ENCODE data around the gene PTPN14. TPM values are rescaled to one million over a fixed set of nuclear protein-coding genes. Genes with fewer than 3 reads are reported as not detected.

Gene PTPN14
- total and polyA plus RNA-seq, 2 of the 8 experiments (the other 6 are each of a cell fraction or from before 2014, with no cell fraction given): 14.4 to 93.6 TPM

- no peak overlapping the region for H3K4ac ChIP-seq (replicated peaks; ENCODE audit: insufficient read length, low read depth, low read length)
- no peak overlapping the region for H3K18ac ChIP-seq (ENCODE audit: extremely low read depth, low read length)
- 0 out of 2 replicates have a peak, but pooled peaks cover 2% of the 10 kb centered on the region for H3K79me1 ChIP-seq (ENCODE audit: low read depth, low read length)
- no peak overlapping the region for H2BK12ac ChIP-seq (ENCODE audit: low read depth, low read length)
- H2BK5ac ChIP-seq (ENCODE audit: low read depth, low read length): no peak overlapping the region
- no peaks in the 10 kb centered on the region for H3K36me3 ChIP-seq (ENCODE audit: control insufficient read depth in 2 of 4, insufficient read depth in 4 of 4, low read length in 3 of 4)
- no peak overlapping the region for H4K91ac ChIP-seq (replicated peaks; ENCODE audit: insufficient read length, low read length)
- no peak overlapping the region for H3K9ac ChIP-seq (replicated peaks in 1 of 4; ENCODE audit: extremely low read depth in 1 of 4, low read depth in 3 of 4, low read length in 3 of 4)
- no peak overlapping the region for H3K56ac ChIP-seq (replicated peaks; ENCODE audit: insufficient read length, low read depth, low read length)
- peaks cover 3 to 92% of the 10 kb centered on the region in 2 experiments for H3K79me2 ChIP-seq (ENCODE audit: control insufficient read depth in 1 of 2, insufficient read depth in 2 of 2, low read length in 2 of 2)
- 88% methylated on average over 4 of the region's 4 CpGs; no CpG with 5 or more reads in 1 of the 2 experiments for WGBS, 2 experiments (ENCODE audit: extremely low coverage in 1 of 2, insufficient coverage in 1 of 2, insufficient read length in 1 of 2, insufficient replicate concordance in 2 of 2, low coverage in 1 of 2, low lambda C conversion rate in 2 of 2, missing lambda C conversion rate in 1 of 2)
- H3K27ac ChIP-seq (ENCODE audit: low read depth, low read length): no peak overlapping the region
- H4K20me1 ChIP-seq (replicated peaks in 1 of 2; ENCODE audit: control insufficient read depth in 1 of 2, insufficient read depth in 2 of 2, low read length in 2 of 2): peaks cover 4 to 9% of the 10 kb centered on the region in 2 experiments
- H2BK20ac ChIP-seq (ENCODE audit: low read length): no peak overlapping the region
- no peak for FAIRE-seq
- H4K8ac ChIP-seq (ENCODE audit: extremely low read depth, insufficient read depth, low read length): no peak overlapping the region
- POLR2A ChIA-PET (ENCODE audit: partially characterized antibody): interaction anchor here (1.2 kb wide), 1 partner anchor 52 kb away, joined by 6 read pairs; the partner anchor contains the start of gene PTPN14
- no peaks in the 10 kb centered on the region for H3K23me2 ChIP-seq (ENCODE audit: low read depth, low read length)
- no peak for TF ChIP-seq POLR2AphosphoS5 (IDR thresholded peaks at IDR 0.05; ENCODE audit: low read depth, low read length)
- TF ChIP-seq MAFK (IDR thresholded peaks at IDR 0.05; ENCODE audit: low read depth, low read length): no peak
- TF ChIP-seq EP300 (IDR thresholded peaks at IDR 0.05; ENCODE audit: borderline replicate concordance in 1 of 2, low read depth in 2 of 2, low read length in 2 of 2): no peak
- TF ChIP-seq FOSL1 (IDR thresholded peaks at IDR 0.05; ENCODE audit: insufficient read depth, low read depth, low read length): no peak
- no peak for TF ChIP-seq RNF2 (IDR thresholded peaks at IDR 0.05; ENCODE audit: borderline replicate concordance, low read depth, low read length, missing control alignments, poor library complexity, severe bottlenecking)
- no peak for TF ChIP-seq CBX5 (IDR thresholded peaks at IDR 0.05; ENCODE audit: low read depth, low read length)
- no peak for TF ChIP-seq EZH2 (IDR thresholded peaks at IDR 0.05; ENCODE audit: low read depth, low read length, severe bottlenecking)
- no peak for TF ChIP-seq RBBP5 (IDR thresholded peaks at IDR 0.05; ENCODE audit: borderline replicate concordance, low read depth, low read length)
- H3K9me3 ChIP-seq (ENCODE audit: insufficient read depth in 2 of 2, low read depth in 1 of 2, low read length in 1 of 2): no peaks in the 10 kb centered on the region
- no peak overlapping the region for H2AFZ ChIP-seq (ENCODE audit: low read length)
- no peak for DNase-seq (ENCODE audit: low read depth in 1 of 2, low spot score in 2 of 2)
- H3K4me1 ChIP-seq (replicated peaks in 1 of 4; ENCODE audit: control insufficient read depth in 3 of 4, insufficient read depth in 4 of 4, low read length in 3 of 4): peaks cover 0 to 8% (median 4%) of the 10 kb centered on the region in 4 experiments; a peak in 3 of 7 replicates
- no peak overlapping the region for H3K14ac ChIP-seq (ENCODE audit: insufficient read length)
- H3K4me2 ChIP-seq (ENCODE audit: insufficient read depth in 1 of 2, low read depth in 2 of 2, low read length in 2 of 2): no peak overlapping the region
- H4K5ac ChIP-seq (ENCODE audit: insufficient read length, low read depth, low read length): no peak overlapping the region
- H2BK15ac ChIP-seq (ENCODE audit: low read length): no peak overlapping the region
- H3K23ac ChIP-seq (ENCODE audit: insufficient read length): no peak overlapping the region
- H2BK120ac ChIP-seq (replicated peaks; ENCODE audit: low read depth, low read length): no peak overlapping the region
- CTCF ChIA-PET (ENCODE audit: partially characterized antibody): interaction anchor here (0.7 to 1.5 kb wide), 2 partner anchors 28 to 168 kb away, joined by 3 to 7 read pairs; no protein-coding TSS in a partner anchor
- H3K4me3 ChIP-seq (ENCODE audit: extremely low read depth in 1 of 4, insufficient read depth in 2 of 4, low read depth in 3 of 4, low read length in 4 of 4): no peak overlapping the region
- no peaks in the 10 kb centered on the region for H3K27me3 ChIP-seq (replicated peaks in 1 of 4; ENCODE audit: control insufficient read depth in 3 of 4, extremely low read depth in 1 of 4, insufficient read depth in 3 of 4, low read length in 3 of 4)
- no peak overlapping the region for H2AK5ac ChIP-seq (ENCODE audit: low read depth, low read length)
Observed at GRCh38 chr1:214499732-214500131, 51.7 kb downstream of the PTPN14 start.
